GM18868 (cell line): ENCODE measurements around the gene B4GALT2.

Source experiments
- ATAC-seq: cut with Tn5 transposase; IDR thresholded peaks from one replicate; pipeline ENCODE4 v1.9.1; 2021; ENCODE audit warnings: mild to moderate bottlenecking, moderate library complexity; ENCODE audit not compliant: unreplicated experiment

The B4GALT2 gene

GRCh38 chr1:43946236-43947060, 32.6 kb upstream of the B4GALT2 start, which contains the start of gene IPO13:
Gene IPO13, plus strand, starts transcription at chr1:43946950. Its CDS starts 651 bp downstream, at chr1:43947601.
- ATAC-seq: peak; percentile 90

- no peak for ATAC-seq
Observed at GRCh38 chr1:43947061-43947873, 31.7 kb upstream of the B4GALT2 start.

- no peak for ATAC-seq
Observed at GRCh38 chr1:43947874-43948437, 31.1 kb upstream of the B4GALT2 start.

GRCh38 chr1:43949678-43950077, 29.3 kb upstream of the B4GALT2 start:
- ATAC-seq: no peak

- ATAC-seq: no peak
Observed at GRCh38 chr1:43951021-43951985, 27.7 kb upstream of the B4GALT2 start.

- ATAC-seq: no peak
Observed at GRCh38 chr1:43952731-43953346, 26.2 kb upstream of the B4GALT2 start.

GRCh38 chr1:43953361-43953760, 25.6 kb upstream of the B4GALT2 start:
- ATAC-seq: no peak

- ATAC-seq: no peak
Observed at GRCh38 chr1:43954036-43954435, 25.0 kb upstream of the B4GALT2 start.

- ATAC-seq: no peak
Observed at GRCh38 chr1:43956234-43956633, 22.8 kb upstream of the B4GALT2 start.

GRCh38 chr1:43957407-43958040, 21.5 kb upstream of the B4GALT2 start:
- no peak for ATAC-seq

- no peak for ATAC-seq
Observed at GRCh38 chr1:43958351-43959255, 20.4 kb upstream of the B4GALT2 start.

- no peak for ATAC-seq
Observed at GRCh38 chr1:43960798-43961197, 18.2 kb upstream of the B4GALT2 start.

GRCh38 chr1:43961692-43962091, 17.3 kb upstream of the B4GALT2 start:
- ATAC-seq: no peak

GRCh38 chr1:43962324-43962723, 16.7 kb upstream of the B4GALT2 start:
- no peak for ATAC-seq

- no peak for ATAC-seq
Observed at GRCh38 chr1:43963006-43963405, 16.0 kb upstream of the B4GALT2 start.

GRCh38 chr1:43963890-43964289, 15.1 kb upstream of the B4GALT2 start:
- no peak for ATAC-seq

GRCh38 chr1:43965316-43965715, 13.7 kb upstream of the B4GALT2 start:
- no peak for ATAC-seq

- ATAC-seq: no peak
Observed at GRCh38 chr1:43968348-43968948, 10.6 kb upstream of the B4GALT2 start.
